GM12875 (cell line): ENCODE measurements around the gene ZNF618.

Experiments used
- H3K4me3 ChIP-seq: one replicate; pipeline ENCODE4 v1.5.1; 2011; ENCODE audit warnings: low read depth, low read length, control low read depth
- TF ChIP-seq, protein P1 (sequence below): IDR thresholded peaks from 2 replicates; pipeline ENCODE4 v1.5.1; 2011; ENCODE audit warnings: low read depth, mild to moderate bottlenecking, control low read depth, inconsistent platforms, low read length, moderate library complexity, borderline replicate concordance; ENCODE audit not compliant: insufficient read depth

The ZNF618 gene, protein sequence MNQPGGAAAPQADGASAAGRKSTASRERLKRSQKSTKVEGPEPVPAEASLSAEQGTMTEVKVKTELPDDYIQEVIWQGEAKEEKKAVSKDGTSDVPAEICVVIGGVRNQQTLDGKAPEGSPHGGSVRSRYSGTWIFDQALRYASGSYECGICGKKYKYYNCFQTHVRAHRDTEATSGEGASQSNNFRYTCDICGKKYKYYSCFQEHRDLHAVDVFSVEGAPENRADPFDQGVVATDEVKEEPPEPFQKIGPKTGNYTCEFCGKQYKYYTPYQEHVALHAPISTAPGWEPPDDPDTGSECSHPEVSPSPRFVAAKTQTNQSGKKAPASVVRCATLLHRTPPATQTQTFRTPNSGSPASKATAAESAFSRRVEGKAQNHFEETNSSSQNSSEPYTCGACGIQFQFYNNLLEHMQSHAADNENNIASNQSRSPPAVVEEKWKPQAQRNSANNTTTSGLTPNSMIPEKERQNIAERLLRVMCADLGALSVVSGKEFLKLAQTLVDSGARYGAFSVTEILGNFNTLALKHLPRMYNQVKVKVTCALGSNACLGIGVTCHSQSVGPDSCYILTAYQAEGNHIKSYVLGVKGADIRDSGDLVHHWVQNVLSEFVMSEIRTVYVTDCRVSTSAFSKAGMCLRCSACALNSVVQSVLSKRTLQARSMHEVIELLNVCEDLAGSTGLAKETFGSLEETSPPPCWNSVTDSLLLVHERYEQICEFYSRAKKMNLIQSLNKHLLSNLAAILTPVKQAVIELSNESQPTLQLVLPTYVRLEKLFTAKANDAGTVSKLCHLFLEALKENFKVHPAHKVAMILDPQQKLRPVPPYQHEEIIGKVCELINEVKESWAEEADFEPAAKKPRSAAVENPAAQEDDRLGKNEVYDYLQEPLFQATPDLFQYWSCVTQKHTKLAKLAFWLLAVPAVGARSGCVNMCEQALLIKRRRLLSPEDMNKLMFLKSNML

DNA sequence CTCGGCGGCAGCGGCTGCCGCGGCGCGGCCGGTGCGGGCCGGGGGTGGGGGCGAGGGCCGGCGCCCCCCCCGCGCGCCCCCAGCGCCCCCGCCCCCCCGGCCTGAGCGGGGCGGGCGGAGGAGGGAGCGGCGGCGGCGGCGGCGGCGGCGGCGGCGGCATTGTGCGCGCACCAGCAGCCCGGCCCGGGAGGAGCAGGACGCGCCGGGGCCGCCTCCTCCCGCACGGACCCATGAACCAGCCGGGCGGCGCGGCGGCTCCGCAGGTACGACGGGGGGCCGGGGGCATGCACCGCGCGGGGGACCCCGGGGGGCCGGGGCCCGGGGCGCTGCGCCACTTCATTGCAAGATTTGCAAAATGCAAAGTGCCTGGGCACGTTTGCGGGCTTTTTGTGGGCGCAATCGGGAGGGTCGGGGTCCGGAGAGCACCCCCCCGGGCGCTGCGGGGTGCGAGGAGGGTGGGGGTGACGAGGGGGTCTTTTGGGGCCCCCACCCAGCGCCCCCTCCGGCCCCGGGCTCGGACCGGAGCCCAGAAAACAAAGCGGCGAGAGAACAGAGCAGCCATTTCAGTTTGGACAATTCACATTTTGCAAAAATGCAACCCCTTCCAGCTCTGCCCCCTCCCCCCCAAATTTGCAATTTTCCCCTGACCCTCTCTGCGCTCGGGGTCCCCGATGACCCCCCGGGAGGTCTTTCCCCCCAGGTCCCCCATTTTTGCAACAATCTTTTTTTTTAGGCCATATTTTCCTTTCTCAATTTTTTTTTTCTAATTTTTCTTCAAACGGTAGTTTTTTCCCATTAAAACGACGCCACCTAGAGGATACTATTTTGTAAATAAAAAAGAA, at the start of gene ZNF618:
Gene ZNF618 (plus strand): TSS at position 159 of the 842 bp plus-strand sequence. CDS start 72 bp downstream, at position 231.
- TF ChIP-seq, protein P1, sequence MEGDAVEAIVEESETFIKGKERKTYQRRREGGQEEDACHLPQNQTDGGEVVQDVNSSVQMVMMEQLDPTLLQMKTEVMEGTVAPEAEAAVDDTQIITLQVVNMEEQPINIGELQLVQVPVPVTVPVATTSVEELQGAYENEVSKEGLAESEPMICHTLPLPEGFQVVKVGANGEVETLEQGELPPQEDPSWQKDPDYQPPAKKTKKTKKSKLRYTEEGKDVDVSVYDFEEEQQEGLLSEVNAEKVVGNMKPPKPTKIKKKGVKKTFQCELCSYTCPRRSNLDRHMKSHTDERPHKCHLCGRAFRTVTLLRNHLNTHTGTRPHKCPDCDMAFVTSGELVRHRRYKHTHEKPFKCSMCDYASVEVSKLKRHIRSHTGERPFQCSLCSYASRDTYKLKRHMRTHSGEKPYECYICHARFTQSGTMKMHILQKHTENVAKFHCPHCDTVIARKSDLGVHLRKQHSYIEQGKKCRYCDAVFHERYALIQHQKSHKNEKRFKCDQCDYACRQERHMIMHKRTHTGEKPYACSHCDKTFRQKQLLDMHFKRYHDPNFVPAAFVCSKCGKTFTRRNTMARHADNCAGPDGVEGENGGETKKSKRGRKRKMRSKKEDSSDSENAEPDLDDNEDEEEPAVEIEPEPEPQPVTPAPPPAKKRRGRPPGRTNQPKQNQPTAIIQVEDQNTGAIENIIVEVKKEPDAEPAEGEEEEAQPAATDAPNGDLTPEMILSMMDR = no peak
- H3K4me3 ChIP-seq = peak within 1 kb of the TSS; percentile 46

DNA sequence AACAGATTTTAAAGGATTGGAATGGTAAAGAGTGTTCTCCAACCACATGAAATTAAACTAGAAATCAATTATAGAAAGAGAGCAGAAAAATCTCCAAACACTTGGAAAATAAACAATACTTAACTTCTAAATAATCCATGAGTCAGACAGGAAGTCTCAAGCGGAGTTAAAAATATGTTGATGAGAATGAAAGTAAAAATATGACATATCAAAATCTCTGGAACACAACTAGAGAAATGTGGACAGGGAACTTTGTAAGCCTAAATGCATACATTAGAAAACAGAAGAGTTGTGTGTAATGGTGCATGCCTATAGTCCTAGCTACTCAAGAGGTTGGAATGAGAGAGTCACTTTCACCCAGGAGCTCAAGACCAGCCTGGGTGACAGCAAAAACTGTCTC, 47.9 kb upstream of the ZNF618 start:
- TF ChIP-seq, protein P1 = no peak

DNA sequence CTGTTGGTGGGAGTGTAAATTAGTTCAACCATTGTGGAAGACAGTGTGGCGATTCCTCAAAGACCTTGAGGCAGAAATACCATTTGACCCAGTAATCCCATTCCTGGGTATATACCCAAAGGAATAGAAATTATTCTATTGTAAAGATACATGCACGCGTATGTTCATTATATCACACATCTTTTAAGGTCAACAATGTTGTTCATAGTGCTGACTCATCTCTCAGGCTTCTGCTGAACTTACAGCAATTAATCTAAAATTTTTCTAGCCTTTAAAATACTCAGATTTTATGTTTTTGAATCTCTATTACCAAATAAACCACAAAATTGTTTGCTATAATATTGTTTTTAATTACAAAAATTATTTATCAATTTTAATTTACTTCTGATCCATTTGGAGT, 38.8 kb upstream of the ZNF618 start:
- no peak overlapping the region for H3K4me3 ChIP-seq
- TF ChIP-seq, protein P1 = no peak

More for the DNA sequence above, 47.9 kb upstream of the ZNF618 start:
- H3K4me3 ChIP-seq = no peak overlapping the region

DNA sequence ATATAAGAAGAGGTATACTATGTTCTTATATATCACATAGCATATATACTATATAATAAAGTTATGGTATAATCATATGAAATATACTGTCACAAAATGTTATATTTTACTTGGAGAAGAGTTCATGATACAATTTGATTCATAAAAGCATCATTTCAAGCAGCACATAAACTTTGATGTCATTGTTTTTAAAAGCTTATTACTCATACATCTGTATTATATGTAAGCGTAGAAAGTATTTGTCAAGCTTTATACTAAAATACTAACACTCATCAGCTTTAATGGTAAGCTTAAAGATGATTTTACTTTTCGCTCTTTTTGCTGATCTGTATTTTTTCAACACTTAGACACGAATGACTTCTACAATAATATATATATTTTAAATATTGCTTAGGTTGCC, 34.0 kb upstream of the ZNF618 start:
- TF ChIP-seq, protein P1 = no peak
- no peak overlapping the region for H3K4me3 ChIP-seq

DNA sequence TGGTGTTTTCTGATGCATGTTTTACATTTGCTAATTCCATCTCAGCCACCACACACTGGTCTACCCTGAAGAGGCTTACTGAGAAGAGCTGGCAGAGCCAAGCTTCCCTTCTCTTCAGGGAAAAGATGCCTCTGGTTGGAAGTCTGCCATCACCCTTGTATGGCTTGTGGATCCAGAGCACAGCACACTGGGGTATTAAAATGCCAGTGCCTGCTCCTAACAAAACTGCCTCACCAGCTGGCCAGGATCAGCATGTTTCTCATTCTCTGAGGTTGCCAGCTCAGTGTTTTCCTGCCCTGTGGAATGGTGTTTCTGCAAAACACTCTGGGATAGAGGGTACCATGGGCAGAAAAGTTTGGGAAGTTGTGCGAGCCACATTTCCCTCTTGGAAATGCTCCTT, 31.6 kb upstream of the ZNF618 start:
- no peak overlapping the region for H3K4me3 ChIP-seq
- TF ChIP-seq, protein P1 = no peak

DNA sequence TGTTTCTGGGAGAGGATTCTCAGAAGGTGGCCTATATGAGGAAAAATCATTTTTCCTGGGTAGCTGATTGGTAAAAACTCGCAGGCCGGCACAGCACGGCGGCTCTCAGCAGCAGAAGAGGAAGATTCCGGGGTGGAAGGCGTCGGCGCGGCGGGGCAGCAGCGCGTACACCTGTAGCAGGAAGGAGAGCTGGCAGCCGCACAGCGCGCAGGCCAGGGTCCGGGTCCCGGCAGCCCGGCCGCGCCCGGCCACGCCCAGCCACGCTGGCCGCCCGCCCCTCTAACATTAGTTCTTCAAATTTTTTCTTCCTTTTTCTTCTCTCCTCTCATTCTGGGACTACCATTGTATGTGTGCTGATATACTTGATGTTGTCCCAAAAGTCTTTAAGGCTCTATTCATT, 24.8 kb upstream of the ZNF618 start:
- TF ChIP-seq, protein P1 = no peak
- H3K4me3 ChIP-seq = no peak overlapping the region
